Adipose tissue (tissue), 3 donors: ENCODE data around the gene YES1. TPM values are rescaled to one million over a fixed set of nuclear protein-coding genes. Genes with fewer than 3 reads are reported as not detected.
"Not testable (repeated sequence)": the region's sequence is repeated elsewhere in the genome, so short reads cannot be mapped to it uniquely, and the experiment has no call there.

Experiments used
- H3K27ac ChIP-seq: one replicate; pipeline ENCODE4 v1.5.1; 2013; ENCODE audit warnings: low read depth, low read length
- WGBS, 3 donors: extraction: QIAGEN DNeasy Blood & Tissue Kit; methylation state at CpG; one replicate each; pipeline ENCODE4 v1.1.7; 2013; 5-methylcytosine and 5-hydroxymethylcytosine counted together
- polyA plus RNA-seq, 3 donors: library from polyadenylated mRNA; stranded (reverse); fragments of 200-250 nt; gene quantifications; one replicate each; pipeline ENCODE4 v1.2.3, GENCODE V29; 2013
- donor health status: healthy with polysubstance abuse.
- donor health status: Bipolar disorder and iron deficiency.
- donor health status: healthy.

The YES1 gene
- polyA plus RNA-seq, 3 donors: 22.8 to 38.4 (median 31.1) TPM

GRCh38 chr18:805008-805754 lies 6.9 kb downstream of the YES1 start:
- H3K27ac ChIP-seq: no peak overlapping the region
- 42 to 53% (median 52%) methylated on average over 5 of the region's 5 CpGs for WGBS, 3 donors

DNA sequence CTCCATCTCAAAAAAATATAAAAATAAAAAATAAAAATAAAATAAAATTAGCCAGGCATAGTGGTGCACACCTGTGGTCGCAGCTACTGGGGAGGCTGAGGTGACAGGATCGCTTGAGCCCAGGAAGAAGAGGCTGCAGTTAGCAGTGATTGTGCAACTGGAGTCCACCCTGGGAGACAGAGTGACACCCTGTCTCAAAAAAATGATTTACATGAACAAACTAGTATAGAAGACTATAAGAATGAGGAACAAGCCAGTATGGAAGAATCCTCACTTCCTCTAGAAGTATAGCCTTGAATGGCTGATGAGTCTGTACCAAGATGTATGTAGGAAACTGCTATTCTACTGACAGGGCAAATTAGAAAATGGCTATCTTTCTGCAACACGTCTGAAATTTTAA lies 10.9 kb downstream of the YES1 start:
- no peak overlapping the region for H3K27ac ChIP-seq
- 63 to 86% (median 64%) methylated on average over 3 of the region's 3 CpGs for WGBS, 3 donors

DNA sequence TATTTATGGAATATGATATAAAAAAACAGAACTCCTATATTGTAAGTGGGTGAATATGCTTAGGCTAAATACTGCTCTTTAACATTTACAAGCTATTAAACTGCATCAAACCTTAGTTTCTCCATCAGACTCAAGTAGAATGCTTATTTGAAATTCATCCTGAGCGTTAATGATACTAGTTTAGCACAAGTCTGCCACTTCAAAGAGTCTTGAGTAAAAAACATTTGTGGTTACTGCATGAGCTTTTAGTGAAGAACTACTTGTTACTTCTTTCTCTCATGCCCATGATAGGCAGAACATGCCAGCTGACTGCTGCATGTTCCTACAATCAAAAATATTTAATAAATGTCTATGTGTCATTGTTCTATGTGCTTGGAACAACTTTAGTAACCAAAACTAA lies 12.1 kb downstream of the YES1 start:
- H3K27ac ChIP-seq: no peak overlapping the region
- 93 to 97% (median 95%) methylated on average over 1 of the region's 1 CpG for WGBS, 3 donors

GRCh38 chr18:795383-795782 lies 16.7 kb downstream of the YES1 start:
- WGBS, 3 donors: 84 to 100% (median 91%) methylated on average over 1 of the region's 1 CpG
- not testable (repeated sequence) for H3K27ac ChIP-seq

GRCh38 chr18:789397-789796 lies 22.6 kb downstream of the YES1 start:
- WGBS, 3 donors: 89 to 94% (median 93%) methylated on average over 1 of the region's 1 CpG
- no peak overlapping the region for H3K27ac ChIP-seq

- H3K27ac ChIP-seq: no peak overlapping the region
- 66 to 93% (median 91%) methylated on average over 1 of the region's 1 CpG for WGBS, 3 donors
Measured at GRCh38 chr18:785242-785641, 26.8 kb downstream of the YES1 start.

DNA sequence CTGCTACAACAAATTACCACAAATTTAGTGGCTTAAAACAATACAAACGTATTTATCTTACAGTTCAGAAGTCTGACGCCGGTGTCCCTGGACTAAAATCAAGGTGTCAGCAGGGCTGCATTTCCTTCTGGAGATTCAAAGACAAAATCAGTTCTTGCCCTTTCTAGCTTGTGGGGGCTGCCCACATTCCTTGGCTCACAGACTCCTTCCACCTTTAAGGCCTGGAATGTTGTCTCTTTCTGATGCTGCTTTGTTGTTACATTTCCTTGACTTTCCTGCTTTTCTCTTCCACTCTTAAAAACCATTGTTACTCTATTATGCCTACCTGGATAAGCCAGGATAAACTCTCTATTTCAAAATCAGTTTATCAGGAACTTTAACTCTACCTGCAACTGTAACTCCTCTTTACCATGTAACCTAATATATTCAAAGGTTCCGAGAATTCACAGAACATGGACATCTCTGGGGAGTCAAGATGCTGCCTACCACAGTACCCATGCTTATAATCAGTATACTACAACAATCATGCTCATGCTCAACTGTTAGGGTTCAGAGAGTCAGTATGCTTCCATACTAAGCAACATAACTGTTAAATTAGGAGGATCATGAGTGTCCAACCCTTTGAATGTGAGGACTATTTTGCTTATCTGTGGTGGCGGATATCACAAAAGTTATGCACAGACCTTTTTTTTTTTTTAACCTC lies 27.4 kb downstream of the YES1 start:
- no peak overlapping the region for H3K27ac ChIP-seq
- 58 to 90% (median 70%) methylated on average over 5 of the region's 5 CpGs for WGBS, 3 donors

DNA sequence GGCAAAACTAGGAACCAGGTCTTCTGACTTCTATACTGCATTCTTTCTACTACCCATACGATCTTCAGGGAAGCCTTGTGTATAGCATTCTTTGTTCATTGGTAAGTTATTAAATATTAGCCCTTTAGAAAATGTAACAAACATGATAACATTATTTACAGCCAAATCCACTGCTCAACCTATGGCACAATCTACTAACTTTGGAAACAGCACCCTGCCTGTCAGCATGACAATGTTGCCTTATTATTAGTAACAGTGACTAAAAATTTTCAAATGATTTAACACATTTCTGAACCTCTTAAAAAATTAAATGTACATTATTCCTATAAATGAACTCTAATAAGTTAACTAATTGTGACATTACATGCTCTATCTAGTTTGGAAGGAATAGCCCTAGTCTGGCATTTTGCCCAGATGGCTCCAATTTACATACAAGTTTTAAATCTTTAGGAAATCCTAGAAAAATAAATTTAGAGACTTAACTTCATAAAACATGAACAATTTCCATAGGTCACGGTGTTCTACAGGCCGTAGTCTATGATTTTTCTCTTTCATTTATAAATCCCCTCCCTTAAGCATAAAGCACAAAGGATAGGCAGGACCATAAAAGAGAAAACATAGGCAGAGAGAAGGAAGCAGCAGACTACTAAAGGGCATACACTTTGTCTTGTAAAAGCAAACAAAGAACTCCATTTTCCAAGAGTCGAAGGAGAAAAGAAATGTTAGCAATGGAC lies 33.7 kb downstream of the YES1 start:
- H3K27ac ChIP-seq: no peak overlapping the region
- WGBS, 3 donors: 65 to 77% (median 71%) methylated on average over 4 of the region's 4 CpGs

GRCh38 chr18:777021-777420 lies 35.0 kb downstream of the YES1 start:
- H3K27ac ChIP-seq: no peak overlapping the region
- 27 to 62% (median 29%) methylated on average over 1 of the region's 1 CpG for WGBS, 3 donors

- WGBS, 3 donors: 85 to 90% (median 86%) methylated on average over 4 of the region's 4 CpGs
- not testable (repeated sequence) for H3K27ac ChIP-seq
Measured at GRCh38 chr18:776044-776443, 36.0 kb downstream of the YES1 start.

- no peak overlapping the region for H3K27ac ChIP-seq
- 58 to 98% (median 91%) methylated on average over 1 of the region's 1 CpG for WGBS, 3 donors
Measured at GRCh38 chr18:774811-775210, 37.2 kb downstream of the YES1 start.

DNA sequence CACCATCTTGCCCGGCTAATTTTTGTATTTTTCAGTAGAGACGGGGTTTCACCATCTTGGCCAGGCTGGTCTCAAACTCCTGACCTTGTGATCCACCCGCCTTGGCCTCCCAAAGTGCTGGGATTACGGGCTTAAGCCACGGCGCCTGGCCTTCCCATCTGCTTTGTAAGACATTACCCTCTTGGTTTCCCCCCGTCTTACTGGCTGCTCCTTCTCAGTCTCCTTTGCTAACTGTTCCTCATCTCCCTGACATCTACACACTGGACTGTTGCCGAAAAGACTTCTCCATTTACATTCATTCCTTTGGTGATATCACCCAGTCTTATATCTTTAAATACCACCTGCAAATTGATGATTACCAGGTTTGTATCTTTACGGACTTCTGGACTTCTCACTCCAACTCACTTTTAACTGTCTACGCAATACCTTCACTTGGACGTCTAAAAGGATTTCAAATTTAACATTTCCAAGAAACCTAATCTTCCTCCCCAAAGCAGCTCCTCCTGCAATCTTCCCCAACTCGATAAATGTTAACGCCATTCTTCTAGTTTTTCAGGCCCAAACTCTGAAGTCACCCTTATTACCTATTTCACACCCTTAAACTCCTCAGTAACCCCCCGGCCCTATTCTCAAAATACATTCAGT lies 37.9 kb downstream of the YES1 start:
- H3K27ac ChIP-seq: no peak overlapping the region
- WGBS, 3 donors: 96 to 98% (median 97%) methylated on average over 14 of the region's 14 CpGs

DNA sequence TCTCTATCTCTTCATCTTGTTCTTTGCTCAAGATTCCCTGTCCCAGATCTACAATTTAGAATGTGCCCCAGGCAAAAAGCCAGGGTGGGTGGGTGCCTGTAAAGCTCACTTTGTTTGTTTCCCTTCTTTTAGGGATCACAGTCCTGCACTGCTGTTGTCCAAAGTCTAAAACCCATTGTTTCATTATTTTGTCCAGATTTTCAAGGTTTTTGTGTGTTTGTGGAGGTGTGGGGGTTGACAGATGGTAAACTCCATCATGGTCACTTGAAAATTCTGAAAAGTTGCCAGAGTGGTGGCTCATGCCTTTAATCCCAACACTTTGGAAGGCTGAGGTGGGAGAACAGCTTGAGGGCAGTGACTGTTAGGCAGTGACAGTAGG lies 41.5 kb downstream of the YES1 start:
- H3K27ac ChIP-seq: no peak overlapping the region

DNA sequence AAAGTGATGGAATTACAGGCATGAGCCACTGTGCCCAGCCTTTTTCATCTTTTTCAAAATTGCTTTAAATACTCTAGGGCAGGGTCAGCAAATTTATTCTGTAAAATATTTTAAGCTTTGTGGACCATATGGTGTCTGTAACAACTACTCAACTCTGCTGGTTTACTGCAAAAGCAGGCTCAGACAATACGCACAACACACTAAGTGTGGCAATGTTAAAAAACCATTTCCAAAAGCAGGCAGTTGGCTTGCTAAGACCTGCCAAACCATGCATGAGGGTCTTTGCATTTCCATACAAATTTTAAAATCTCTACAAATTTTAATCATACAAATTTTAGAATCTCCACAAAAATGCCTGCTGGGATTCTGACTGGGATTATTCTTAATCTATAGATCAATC lies 44.1 kb downstream of the YES1 start:
- no peak overlapping the region for H3K27ac ChIP-seq

DNA sequence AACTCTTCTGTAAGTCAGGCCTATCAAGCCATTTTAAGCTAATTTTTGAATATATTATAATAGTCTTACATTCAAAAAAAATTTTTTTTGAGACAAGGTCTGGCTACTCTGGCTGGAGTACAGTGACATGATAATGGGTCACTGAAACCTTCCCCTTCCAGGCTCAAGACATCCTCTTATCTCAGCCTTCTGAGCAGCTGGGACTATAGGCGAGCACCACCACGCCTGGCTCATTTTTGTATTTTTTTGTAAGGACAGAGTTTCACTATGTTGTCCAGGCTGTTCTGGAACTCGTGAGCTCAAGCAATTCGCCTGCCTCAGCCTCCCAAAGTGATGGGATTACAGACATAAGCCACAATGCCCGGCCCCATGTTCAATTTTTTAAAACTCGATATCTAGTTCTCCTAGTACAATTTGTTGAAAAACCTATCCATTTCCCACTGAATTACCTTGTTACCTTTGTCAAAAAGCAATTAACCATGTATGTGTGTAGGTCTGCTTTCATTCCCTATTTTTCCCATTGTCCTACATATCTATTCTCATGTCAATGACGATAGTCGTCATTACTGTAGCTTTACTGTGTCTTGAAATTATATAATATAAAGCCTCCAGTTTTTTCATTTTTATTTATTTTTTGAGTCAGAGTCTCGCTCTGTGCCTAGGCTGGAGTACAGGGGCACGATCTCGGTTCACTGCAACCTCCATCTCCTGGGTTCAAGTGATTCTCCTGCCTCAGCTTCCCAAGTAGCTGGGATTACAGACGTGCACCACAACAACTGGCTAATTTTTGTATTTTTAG lies 44.8 kb downstream of the YES1 start:
- WGBS, 3 donors: 96 to 97% (median 96%) methylated on average over 12 of the region's 12 CpGs
- H3K27ac ChIP-seq: no peak overlapping the region

More for the DNA sequence above, 44.1 kb downstream of the YES1 start:
- WGBS, 3 donors: 95 to 100% (median 100%) methylated on average over 1 of the region's 1 CpG

DNA sequence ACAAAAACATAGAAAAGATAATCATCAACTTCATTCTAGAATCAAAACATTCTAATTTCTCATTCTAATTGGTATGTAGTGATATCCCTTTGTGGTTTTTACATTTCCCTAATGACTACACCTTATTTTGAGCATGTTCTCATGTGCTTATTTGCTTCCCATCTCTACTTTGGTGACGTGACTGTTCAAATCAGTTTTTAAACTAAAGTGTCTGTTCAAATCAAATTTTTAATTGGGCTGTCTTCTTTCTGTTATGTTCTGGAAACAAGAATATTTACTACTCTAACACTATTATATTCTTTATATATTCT lies 45.5 kb downstream of the YES1 start:
- H3K27ac ChIP-seq: no peak overlapping the region
- WGBS, 3 donors: 78 to 95% (median 79%) methylated on average over 1 of the region's 1 CpG

- H3K27ac ChIP-seq: no peak overlapping the region
- WGBS, 3 donors: 55 to 65% (median 58%) methylated on average over 7 of the region's 7 CpGs
Measured at GRCh38 chr18:765764-766549, 46.1 kb downstream of the YES1 start.

GRCh38 chr18:759864-760263 lies 52.2 kb downstream of the YES1 start:
- 96 to 100% (median 97%) methylated on average over 2 to 4 of the region's 4 CpGs for WGBS, 3 donors
- not testable (repeated sequence) for H3K27ac ChIP-seq
